GM23248 (cell line): Measurements from ENCODE around the gene ADAM15.

Experiments used
- EZH2 ChIP-seq: fragments of 200-600 bp; sonication (generic); IDR thresholded peaks from 2 replicates; pipeline ENCODE4 v1.6.1; 2018; ENCODE audit warnings: antibody characterized with exemption, mild to moderate bottlenecking; ENCODE audit not compliant: insufficient read depth, poor library complexity, severe bottlenecking
- EZH2phosphoT487 ChIP-seq: fragments of 200-600 bp; sonication (generic); IDR thresholded peaks from 2 replicates; pipeline ENCODE4 v1.6.1; 2018; ENCODE audit warnings: antibody characterized with exemption, moderate library complexity, mild to moderate bottlenecking, low read depth; ENCODE audit not compliant: insufficient read depth

DNA sequence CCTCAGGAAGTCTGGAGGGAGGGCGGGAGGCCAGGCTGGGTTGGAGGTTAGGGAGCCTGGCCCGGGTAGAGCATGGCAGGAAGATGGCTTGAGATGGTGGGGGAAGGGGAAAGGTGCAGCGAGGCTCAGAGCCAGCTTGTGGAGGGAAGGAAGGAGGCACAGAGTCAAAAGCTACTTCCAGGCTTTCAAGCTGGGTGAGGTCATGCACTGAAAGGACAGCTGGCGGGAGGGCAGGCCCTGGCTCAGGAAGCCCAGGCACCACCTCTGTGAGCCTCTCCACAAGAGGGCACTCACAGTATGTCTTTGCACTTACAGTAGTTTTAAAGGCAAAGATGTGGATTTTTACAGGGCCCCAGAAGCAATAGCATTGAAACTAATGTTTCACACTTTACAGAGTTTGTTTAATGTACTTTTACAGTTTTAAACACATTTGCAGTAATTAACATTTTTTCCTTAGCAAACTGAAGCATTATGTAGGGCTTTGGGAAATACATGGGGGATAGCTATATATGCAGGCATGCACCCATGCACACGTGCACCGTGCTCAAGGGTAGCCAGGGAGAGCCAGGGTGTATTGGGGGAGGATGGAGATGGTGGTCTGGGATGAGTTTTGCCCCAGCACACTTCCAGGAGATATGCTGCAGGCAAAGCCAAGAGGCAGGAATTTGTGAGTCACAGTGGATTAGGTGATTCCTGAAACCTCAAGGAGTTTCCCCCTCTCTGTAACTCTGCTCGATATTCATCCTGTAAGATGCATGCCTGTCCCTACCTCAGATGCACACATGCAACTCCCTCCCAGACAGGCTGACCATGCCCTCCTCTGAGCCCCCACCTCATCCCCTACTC is 6.1 kb upstream of the ADAM15 start:
- TF ChIP-seq EZH2 (no peak), EZH2phosphoT487 (no peak)
